K562 (cell line): ENCODE results near the gene CDH2. TPM values are rescaled to one million over a fixed set of nuclear protein-coding genes. Genes with fewer than 3 reads are reported as not detected.

Source experiments
- ATAC-seq: fragments of 200-7000 bp; cut with Tn5 transposase; 3 replicates; pipeline ENCODE4 v1.9.1; 2020; ENCODE audit warnings: moderate library complexity
- BruUV-seq: library from RNA; stranded (reverse); fragments of 400-500 nt; replicated peaks from 2 replicates; lab custom pipeline; 2021; lab: Mats Ljungman, UMichigan
- CTCF ChIA-PET: fragments of 300-600 bp; formaldehyde crosslinking; extraction: SDS; loops from one replicate; lab custom pipeline; 2021; ENCODE audit warnings: low intra/inter-chr PET ratio; lab: Yijun Ruan, JAX
- POLR2A ChIA-PET: fragments of 300-600, 350-650 bp; sonication (Branson Sonifier 250); formaldehyde crosslinking; extraction: SDS; loops from one replicate; lab custom pipeline; 2021; ENCODE audit warnings: antibody characterized with exemption, inconsistent platforms; lab: Yijun Ruan, JAX
- DNase-seq, 4 experiments: peaks; one replicate each; pipeline versions ENCODE4 v3.0.0 to v3.0.0-alpha.2; 2011 to 2018; ENCODE audit warnings: low spot score in 3 of 4, mixed read lengths in 3 of 4; ENCODE audit errors: extremely low read depth in 1 of 4
- FAIRE-seq: peaks from 2 replicates; lab custom pipeline; 2011; peaks lifted over from hg19 to GRCh38; lab: Jason Lieb, UNC
- H2AFZ ChIP-seq: 2 replicates; pipeline ENCODE4 v1.6.0; 2011; ENCODE audit warnings: low read depth, low read length, control low read depth, inconsistent platforms
- H3K27ac ChIP-seq: fragments of 200-600 bp; 3 replicates; pipeline ENCODE4 v1.8.0; 2011; ENCODE audit warnings: low read depth, mild to moderate bottlenecking, control low read depth, inconsistent platforms, low read length, moderate library complexity, mixed read lengths; ENCODE audit errors: extremely low read depth
- H3K27me3 ChIP-seq, 2 experiments: fragments of 300-600 bp in 1 of 2; 2 replicates in 1 of 2; 3 replicates in 1 of 2; pipeline versions ENCODE4 v1.6.0 to v1.8.0; 2011; ENCODE audit warnings: inconsistent platforms in 2 of 2, low read length in 2 of 2, mild to moderate bottlenecking in 1 of 2, mixed read lengths in 1 of 2, moderate library complexity in 1 of 2; ENCODE audit not compliant: control insufficient read depth in 2 of 2, insufficient read depth in 2 of 2
- H3K36me3 ChIP-seq: fragments of 300-600 bp; 3 replicates; pipeline ENCODE4 v1.8.0; 2011; ENCODE audit warnings: mild to moderate bottlenecking, low read length, inconsistent platforms; ENCODE audit not compliant: control insufficient read depth, insufficient read depth
- H3K4me1 ChIP-seq, 2 experiments: fragments of 200-600 bp in 1 of 2; replicated peaks in 1 of 2; 2 replicates in 1 of 2; 3 replicates in 1 of 2; pipeline versions ENCODE4 v1.5.1 to v1.8.0; 2011; ENCODE audit warnings: inconsistent platforms in 2 of 2, low read length in 2 of 2, mild to moderate bottlenecking in 1 of 2, mixed read lengths in 1 of 2, moderate library complexity in 1 of 2; ENCODE audit not compliant: control insufficient read depth in 2 of 2, insufficient read depth in 2 of 2
- H3K4me2 ChIP-seq: 2 replicates; pipeline ENCODE4 v1.6.1; 2011; ENCODE audit warnings: low read length, control low read depth, inconsistent platforms, mixed read lengths; ENCODE audit not compliant: insufficient read depth
- H3K4me3 ChIP-seq: fragments of 200-600 bp; sonication (generic), shearing (Covaris generic); 2 replicates; pipeline ENCODE4 v1.5.1; 2016; ENCODE audit warnings: control low read depth, inconsistent platforms
- H3K79me2 ChIP-seq: fragments of 200-600 bp; 3 replicates; pipeline ENCODE4 v1.8.0; 2011; ENCODE audit warnings: low read length, inconsistent platforms; ENCODE audit not compliant: control insufficient read depth, insufficient read depth
- H3K9ac ChIP-seq, 2 experiments: 2 replicates each; pipeline versions ENCODE4 v1.6.0 to v1.6.1; 2011; ENCODE audit warnings: low read depth in 2 of 2, low read length in 2 of 2, control low read depth in 1 of 2, inconsistent platforms in 1 of 2, mild to moderate bottlenecking in 1 of 2, mixed read lengths in 1 of 2; ENCODE audit not compliant: insufficient read depth in 1 of 2
- H3K9me1 ChIP-seq: one replicate; pipeline ENCODE4 v1.6.0; 2011; ENCODE audit warnings: inconsistent platforms, mild to moderate bottlenecking, low read length, moderate library complexity; ENCODE audit not compliant: control insufficient read depth, insufficient read depth
- H3K9me3 ChIP-seq: replicated peaks from 2 replicates; pipeline ENCODE4 v1.5.1; 2011; ENCODE audit warnings: low read depth, low read length, inconsistent platforms; ENCODE audit not compliant: control insufficient read depth, insufficient read depth
- H4K20me1 ChIP-seq: replicated peaks from 2 replicates; pipeline ENCODE4 v1.6.1; 2011; ENCODE audit warnings: low read length, inconsistent platforms, mixed read lengths; ENCODE audit not compliant: control insufficient read depth, insufficient read depth
- CCAR2 ChIP-seq: fragments of 200-400 bp; formaldehyde crosslinking; IDR thresholded peaks from 2 replicates; pipeline ENCODE4 v1.6.1; 2017; ENCODE audit warnings: mild to moderate bottlenecking, low read depth, low read length
- FOXJ3 ChIP-seq: sonication (generic); formaldehyde crosslinking; IDR thresholded peaks from 2 replicates; pipeline ENCODE4 v1.4.0; 2020; ENCODE audit warnings: mild to moderate bottlenecking, missing genetic modification reagents
- RHOXF2B ChIP-seq: fragments of 250-450 bp; sonication (Bioruptor Pico); conservative IDR thresholded peaks from 2 replicates; pipeline ENCODE4 v1.5.1; 2021
- TGIF2 ChIP-seq: sonication (generic); formaldehyde crosslinking; IDR thresholded peaks from 2 replicates; pipeline ENCODE4 v1.8.1; 2022; ENCODE audit warnings: mild to moderate bottlenecking, missing genetic modification reagents, moderate library complexity
- ZC3H4 ChIP-seq: sonication (generic); formaldehyde crosslinking; IDR thresholded peaks from 2 replicates; pipeline ENCODE4 v1.9.0; 2021; ENCODE audit warnings: missing genetic modification reagents, borderline replicate concordance
- WGBS: fragments of 100-300 bp; shearing (Covaris generic); methylation state at CpG from one replicate; pipeline ENCODE4 v1.1.6; 2016; ENCODE audit warnings: low coverage, mixed read lengths; ENCODE audit not compliant: insufficient coverage; ENCODE audit errors: missing lambda C conversion rate; 5-methylcytosine and 5-hydroxymethylcytosine counted together
- in situ Hi-C: fragments of 300-500 bp; cut with MboI; formaldehyde crosslinking; loops from 4 replicates; pipeline ENCODE4 v1.15.0; 2018; ENCODE audit warnings: inconsistent platforms, mixed read lengths
- intact Hi-C: fragments of 100-400 bp; cut with micrococcal nuclease; formaldehyde crosslinking; loops from 2 replicates; pipeline ENCODE4 v1.14.2; 2022
- polyA plus RNA-seq, 8 experiments: library from polyadenylated mRNA; depleted of rRNA in 4 of 8; stranded (reverse) in 5 of 8; unstranded in 3 of 8; fragments of >200 nt; fragmentation: Nextera tagmentation in 2 of 8; fragmentation: Illumina TruSeq in 1 of 8; extraction: Ambion mirVana in 2 of 8; extraction: Trizol in 1 of 8; gene quantifications; 2 replicates each; pipeline versions ENCODE4 v1.2.1 to v1.2.3, GENCODE V29; 2011 to 2014; ENCODE audit warnings: inconsistent platforms in 1 of 8, missing spikeins in 1 of 8
- total RNA-seq, 7 experiments: library from RNA; depleted of rRNA in 6 of 7; stranded (reverse); fragments of >200 nt in 6 of 7; fragmentation: Illumina TruSeq in 2 of 7; extraction: Trizol in 2 of 7; gene quantifications; 2 replicates each; pipeline versions ENCODE4 v1.2.1 to v1.2.3, GENCODE V29; 2011 to 2021; ENCODE audit warnings: low replicate concordance in 1 of 7
- TF ChIP-seq, protein P1 (sequence below), 2 experiments: fragments of 450-650 bp in 1 of 2; IDR thresholded peaks; 2 replicates each; pipeline ENCODE4 v1.6.1; 2011 to 2017; ENCODE audit warnings: low read depth in 2 of 2, antibody characterized with exemption in 1 of 2, borderline replicate concordance in 1 of 2, low read length in 1 of 2, mild to moderate bottlenecking in 1 of 2, mixed read lengths in 1 of 2; ENCODE audit not compliant: control insufficient read depth in 1 of 2
- TF ChIP-seq, protein P2 (sequence below): fragments of 250-450 bp; sonication (Bioruptor Pico); IDR thresholded peaks from 2 replicates; pipeline ENCODE4 v1.5.0; 2022; ENCODE audit warnings: mild to moderate bottlenecking
- TF ChIP-seq, protein P3 (sequence below): fragments of 450-650 bp; IDR thresholded peaks from 2 replicates; pipeline ENCODE4 v1.6.1; 2014; ENCODE audit warnings: low read depth, mild to moderate bottlenecking, moderate library complexity, borderline replicate concordance
- TF ChIP-seq, protein P4 (sequence below), 2 experiments: fragments of 250-450 bp in 1 of 2; fragments of 450-650 bp in 1 of 2; sonication (Bioruptor Pico) in 1 of 2; IDR thresholded peaks; 2 replicates each; pipeline versions ENCODE4 v1.6.1 to v1.8.0; 2016 to 2021; ENCODE audit warnings: mild to moderate bottlenecking in 2 of 2, moderate library complexity in 2 of 2, missing compliant biosample characterization in 1 of 2, missing genetic modification characterization in 1 of 2
- TF ChIP-seq, protein P5 (sequence below): sonication (generic); formaldehyde crosslinking; IDR thresholded peaks from 2 replicates; pipeline ENCODE4 v1.8.1; 2023; ENCODE audit warnings: mild to moderate bottlenecking, missing genetic modification reagents, moderate library complexity

CDH2 gene
- total and polyA plus RNA-seq, 9 of the 15 experiments (the other 6 are each of a cell fraction or from before 2014, with no cell fraction given), result 0.04 TPM; not detected in 8

DNA sequence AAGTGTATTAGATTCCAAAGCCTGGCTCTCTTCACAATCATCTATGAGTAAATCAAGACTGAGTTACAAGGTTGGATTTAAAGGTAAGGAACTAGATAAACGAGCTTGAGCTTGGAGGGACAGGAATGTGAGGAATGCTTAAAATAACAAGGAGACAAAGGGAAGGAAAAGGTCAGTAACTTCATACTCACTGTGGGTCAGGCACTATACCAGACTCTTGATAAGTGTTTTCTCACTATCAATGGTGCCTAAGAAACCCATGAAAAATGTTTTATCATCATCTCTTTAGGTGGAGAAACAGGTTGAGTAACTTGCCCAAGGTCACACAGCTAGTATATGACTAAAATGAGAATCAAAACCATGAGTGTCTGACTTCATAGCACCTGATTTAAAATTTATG, 212.1 kb downstream of the CDH2 start:
- H3K9ac ChIP-seq, result no peak overlapping the region
- no peaks in the 10 kb centered on the region for H3K4me1 ChIP-seq
- BruUV-seq, result no TSS peak
- no peaks in the 10 kb centered on the region for H3K79me2 ChIP-seq
- ChIA-PET CTCF (no interaction called here), POLR2A (no interaction called here)
- no peaks in the 10 kb centered on the region for H3K36me3 ChIP-seq
- no peaks in the 10 kb centered on the region for H4K20me1 ChIP-seq
- no peak for DNase-seq
- no peak overlapping the region for H2AFZ ChIP-seq
- no peaks in the 10 kb centered on the region for H3K27me3 ChIP-seq
- no peak overlapping the region for H3K4me2 ChIP-seq
- no peaks in the 10 kb centered on the region for H3K9me1 ChIP-seq
- WGBS, result 0% methylated on average over 1 of the region's 1 CpG
- H3K9me3 ChIP-seq, result no peaks in the 10 kb centered on the region
- H3K27ac ChIP-seq, result no peak overlapping the region
- intact Hi-C loops, result no loop called here
- in situ Hi-C loops, result no loop called here
- H3K4me3 ChIP-seq, result no peak overlapping the region
- ATAC-seq, result no peak
- FAIRE-seq, result no peak
- TF ChIP-seq, protein P1, sequence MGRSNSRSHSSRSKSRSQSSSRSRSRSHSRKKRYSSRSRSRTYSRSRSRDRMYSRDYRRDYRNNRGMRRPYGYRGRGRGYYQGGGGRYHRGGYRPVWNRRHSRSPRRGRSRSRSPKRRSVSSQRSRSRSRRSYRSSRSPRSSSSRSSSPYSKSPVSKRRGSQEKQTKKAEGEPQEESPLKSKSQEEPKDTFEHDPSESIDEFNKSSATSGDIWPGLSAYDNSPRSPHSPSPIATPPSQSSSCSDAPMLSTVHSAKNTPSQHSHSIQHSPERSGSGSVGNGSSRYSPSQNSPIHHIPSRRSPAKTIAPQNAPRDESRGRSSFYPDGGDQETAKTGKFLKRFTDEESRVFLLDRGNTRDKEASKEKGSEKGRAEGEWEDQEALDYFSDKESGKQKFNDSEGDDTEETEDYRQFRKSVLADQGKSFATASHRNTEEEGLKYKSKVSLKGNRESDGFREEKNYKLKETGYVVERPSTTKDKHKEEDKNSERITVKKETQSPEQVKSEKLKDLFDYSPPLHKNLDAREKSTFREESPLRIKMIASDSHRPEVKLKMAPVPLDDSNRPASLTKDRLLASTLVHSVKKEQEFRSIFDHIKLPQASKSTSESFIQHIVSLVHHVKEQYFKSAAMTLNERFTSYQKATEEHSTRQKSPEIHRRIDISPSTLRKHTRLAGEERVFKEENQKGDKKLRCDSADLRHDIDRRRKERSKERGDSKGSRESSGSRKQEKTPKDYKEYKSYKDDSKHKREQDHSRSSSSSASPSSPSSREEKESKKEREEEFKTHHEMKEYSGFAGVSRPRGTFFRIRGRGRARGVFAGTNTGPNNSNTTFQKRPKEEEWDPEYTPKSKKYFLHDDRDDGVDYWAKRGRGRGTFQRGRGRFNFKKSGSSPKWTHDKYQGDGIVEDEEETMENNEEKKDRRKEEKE (IDR thresholded peaks at IDR 0.05; ENCODE audit: borderline replicate concordance in 1 of 2, control insufficient read depth in 1 of 2, low read depth in 2 of 2, low read length in 1 of 2), result no peak
- TF ChIP-seq, protein P2, sequence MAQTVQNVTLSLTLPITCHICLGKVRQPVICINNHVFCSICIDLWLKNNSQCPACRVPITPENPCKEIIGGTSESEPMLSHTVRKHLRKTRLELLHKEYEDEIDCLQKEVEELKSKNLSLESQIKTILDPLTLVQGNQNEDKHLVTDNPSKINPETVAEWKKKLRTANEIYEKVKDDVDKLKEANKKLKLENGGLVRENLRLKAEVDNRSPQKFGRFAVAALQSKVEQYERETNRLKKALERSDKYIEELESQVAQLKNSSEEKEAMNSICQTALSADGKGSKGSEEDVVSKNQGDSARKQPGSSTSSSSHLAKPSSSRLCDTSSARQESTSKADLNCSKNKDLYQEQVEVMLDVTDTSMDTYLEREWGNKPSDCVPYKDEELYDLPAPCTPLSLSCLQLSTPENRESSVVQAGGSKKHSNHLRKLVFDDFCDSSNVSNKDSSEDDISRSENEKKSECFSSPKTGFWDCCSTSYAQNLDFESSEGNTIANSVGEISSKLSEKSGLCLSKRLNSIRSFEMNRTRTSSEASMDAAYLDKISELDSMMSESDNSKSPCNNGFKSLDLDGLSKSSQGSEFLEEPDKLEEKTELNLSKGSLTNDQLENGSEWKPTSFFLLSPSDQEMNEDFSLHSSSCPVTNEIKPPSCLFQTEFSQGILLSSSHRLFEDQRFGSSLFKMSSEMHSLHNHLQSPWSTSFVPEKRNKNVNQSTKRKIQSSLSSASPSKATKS (CRISPR knock-in tag), result no peak
- TF ChIP-seq, protein P3, sequence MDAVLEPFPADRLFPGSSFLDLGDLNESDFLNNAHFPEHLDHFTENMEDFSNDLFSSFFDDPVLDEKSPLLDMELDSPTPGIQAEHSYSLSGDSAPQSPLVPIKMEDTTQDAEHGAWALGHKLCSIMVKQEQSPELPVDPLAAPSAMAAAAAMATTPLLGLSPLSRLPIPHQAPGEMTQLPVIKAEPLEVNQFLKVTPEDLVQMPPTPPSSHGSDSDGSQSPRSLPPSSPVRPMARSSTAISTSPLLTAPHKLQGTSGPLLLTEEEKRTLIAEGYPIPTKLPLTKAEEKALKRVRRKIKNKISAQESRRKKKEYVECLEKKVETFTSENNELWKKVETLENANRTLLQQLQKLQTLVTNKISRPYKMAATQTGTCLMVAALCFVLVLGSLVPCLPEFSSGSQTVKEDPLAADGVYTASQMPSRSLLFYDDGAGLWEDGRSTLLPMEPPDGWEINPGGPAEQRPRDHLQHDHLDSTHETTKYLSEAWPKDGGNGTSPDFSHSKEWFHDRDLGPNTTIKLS, result no peak
- TF ChIP-seq FOXJ3 (no peak), RHOXF2B (CRISPR knock-in tag) (no peak), ZC3H4 (CRISPR knock-in tag) (no peak), TGIF2 (CRISPR knock-in tag) (no peak), CCAR2 (no peak)
- TF ChIP-seq, protein P4, sequence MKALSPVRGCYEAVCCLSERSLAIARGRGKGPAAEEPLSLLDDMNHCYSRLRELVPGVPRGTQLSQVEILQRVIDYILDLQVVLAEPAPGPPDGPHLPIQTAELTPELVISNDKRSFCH (CRISPR knock-in tag; IDR thresholded peaks at IDR 0.05), result no peak
- TF ChIP-seq, protein P4 (tag; IDR thresholded peaks at IDR 0.05), result no peak
- TF ChIP-seq, protein P5, sequence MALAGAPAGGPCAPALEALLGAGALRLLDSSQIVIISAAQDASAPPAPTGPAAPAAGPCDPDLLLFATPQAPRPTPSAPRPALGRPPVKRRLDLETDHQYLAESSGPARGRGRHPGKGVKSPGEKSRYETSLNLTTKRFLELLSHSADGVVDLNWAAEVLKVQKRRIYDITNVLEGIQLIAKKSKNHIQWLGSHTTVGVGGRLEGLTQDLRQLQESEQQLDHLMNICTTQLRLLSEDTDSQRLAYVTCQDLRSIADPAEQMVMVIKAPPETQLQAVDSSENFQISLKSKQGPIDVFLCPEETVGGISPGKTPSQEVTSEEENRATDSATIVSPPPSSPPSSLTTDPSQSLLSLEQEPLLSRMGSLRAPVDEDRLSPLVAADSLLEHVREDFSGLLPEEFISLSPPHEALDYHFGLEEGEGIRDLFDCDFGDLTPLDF (CRISPR knock-in tag), result no peak
